NCI-H2081 treated with DMSO at 0.1 percent for 48 hours (cell line): ENCODE results near the gene AFAP1L2.
"Not testable (repeated sequence)": the region's sequence is repeated elsewhere in the genome, so short reads cannot be mapped to it uniquely, and the experiment has no call there.

Experiments used
- DNase-seq: peaks from one replicate; lab custom pipeline; 2025; lab: John Stamatoyannopoulos, UW

The AFAP1L2 gene

DNA sequence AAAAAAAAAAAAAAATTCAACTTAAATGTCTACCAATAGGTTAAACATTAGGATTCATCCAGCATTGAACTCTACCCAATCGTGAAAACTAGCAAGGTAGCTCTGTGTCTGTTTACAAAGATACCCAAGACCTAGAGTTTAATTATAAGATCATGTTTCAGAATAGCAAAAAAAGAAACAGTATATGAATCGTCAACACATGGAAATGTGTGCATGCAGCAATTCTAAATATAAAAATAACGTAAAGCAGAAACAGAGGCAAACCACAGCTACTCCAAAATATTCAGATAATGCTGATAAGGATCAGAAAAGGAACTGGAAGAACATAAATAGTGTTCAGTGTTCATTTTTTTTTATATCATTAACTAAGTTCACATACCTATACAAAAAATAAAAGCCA, 68.7 kb downstream of the AFAP1L2 start:
- no peak for DNase-seq

GRCh38 chr10:114334301-114334700, 70.0 kb downstream of the AFAP1L2 start:
- DNase-seq, result no peak

- not testable (repeated sequence) for DNase-seq
Measured at GRCh38 chr10:114333441-114333840, 70.9 kb downstream of the AFAP1L2 start.

GRCh38 chr10:114332301-114333192, 71.8 kb downstream of the AFAP1L2 start:
- no peak for DNase-seq

GRCh38 chr10:114329634-114330365, 74.5 kb downstream of the AFAP1L2 start:
- no peak for DNase-seq

DNA sequence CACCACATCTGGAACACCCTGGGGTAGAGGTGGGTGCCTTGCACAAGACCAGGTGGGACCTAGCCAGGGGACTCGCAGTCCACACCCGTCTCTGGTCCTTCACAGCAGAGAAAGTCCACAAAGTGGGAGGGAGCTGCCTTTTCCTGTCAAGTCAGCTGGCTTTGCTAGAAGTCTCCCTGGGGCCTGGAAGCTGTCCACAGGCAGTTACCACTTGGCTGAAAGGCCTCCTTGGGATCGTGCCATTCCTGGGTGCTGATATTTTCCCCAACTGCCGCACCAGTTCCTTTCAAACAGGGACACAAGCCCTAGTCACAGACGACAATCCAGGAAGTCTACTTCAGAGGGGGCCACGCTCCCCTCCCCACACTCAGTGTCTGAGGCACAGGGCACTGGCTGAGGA, 75.4 kb downstream of the AFAP1L2 start:
- no peak for DNase-seq

DNA sequence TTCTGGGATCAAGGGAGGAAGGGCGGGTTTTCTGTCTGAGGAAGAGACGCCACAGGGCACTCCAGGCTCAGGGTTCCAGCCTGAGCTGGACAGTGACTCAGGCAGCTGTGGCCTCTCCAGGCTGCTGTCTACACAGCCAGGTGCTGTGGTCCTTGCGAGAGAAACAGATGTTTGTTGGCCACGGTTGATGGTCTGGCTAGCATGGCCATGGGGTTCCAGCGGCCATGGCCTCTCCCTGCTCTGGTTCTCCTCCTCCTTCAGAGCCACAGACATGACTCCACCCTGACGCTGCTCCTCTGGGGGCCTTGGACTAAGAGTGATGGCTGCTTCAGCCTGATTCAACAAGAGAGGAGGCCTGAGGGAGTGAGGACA, 75.9 kb downstream of the AFAP1L2 start:
- no peak for DNase-seq

- no peak for DNase-seq
Measured at GRCh38 chr10:114327537-114328440, 76.5 kb downstream of the AFAP1L2 start.

DNA sequence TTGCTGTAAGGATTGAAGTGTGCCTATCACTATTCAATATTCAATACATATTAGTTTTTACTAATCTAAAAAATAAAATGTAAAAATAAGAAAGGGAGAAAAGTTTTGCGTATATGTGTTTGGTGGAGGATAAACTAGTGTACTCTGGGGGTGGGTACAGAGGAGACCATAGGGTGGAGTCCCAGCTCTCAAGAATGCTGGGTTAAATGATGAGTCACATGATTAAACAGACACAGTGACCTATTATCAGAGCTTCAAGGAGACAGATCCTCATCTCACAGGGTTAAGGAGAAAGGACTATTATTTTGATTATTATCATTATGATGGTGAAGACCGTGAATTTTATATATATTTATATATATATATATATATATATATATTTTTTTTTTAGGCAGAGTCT, 77.5 kb downstream of the AFAP1L2 start:
- DNase-seq, result no peak

DNA sequence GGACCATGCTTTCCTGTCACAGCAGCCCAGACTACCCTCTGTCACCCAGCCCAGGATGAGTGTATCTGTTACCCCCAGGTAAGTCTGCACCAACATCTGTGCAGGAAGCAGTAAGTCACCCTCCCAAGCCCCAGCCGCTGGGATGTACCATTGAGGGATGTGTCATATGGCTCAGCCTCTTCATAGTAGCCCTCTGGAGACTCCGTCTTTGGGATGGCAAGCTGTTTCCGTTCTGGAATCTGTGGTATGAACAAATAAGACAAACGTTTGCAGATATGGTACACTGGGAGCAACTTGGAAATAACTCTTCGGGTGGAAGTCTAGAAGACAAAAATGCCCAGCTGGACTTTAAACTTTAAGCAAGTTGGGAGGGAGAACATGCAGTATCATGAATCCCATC, 81.3 kb downstream of the AFAP1L2 start:
- no peak for DNase-seq

GRCh38 chr10:114322344-114322743, 82.0 kb downstream of the AFAP1L2 start:
- DNase-seq, result no peak

GRCh38 chr10:114320249-114321116, 83.8 kb downstream of the AFAP1L2 start:
- DNase-seq, result no peak

DNA sequence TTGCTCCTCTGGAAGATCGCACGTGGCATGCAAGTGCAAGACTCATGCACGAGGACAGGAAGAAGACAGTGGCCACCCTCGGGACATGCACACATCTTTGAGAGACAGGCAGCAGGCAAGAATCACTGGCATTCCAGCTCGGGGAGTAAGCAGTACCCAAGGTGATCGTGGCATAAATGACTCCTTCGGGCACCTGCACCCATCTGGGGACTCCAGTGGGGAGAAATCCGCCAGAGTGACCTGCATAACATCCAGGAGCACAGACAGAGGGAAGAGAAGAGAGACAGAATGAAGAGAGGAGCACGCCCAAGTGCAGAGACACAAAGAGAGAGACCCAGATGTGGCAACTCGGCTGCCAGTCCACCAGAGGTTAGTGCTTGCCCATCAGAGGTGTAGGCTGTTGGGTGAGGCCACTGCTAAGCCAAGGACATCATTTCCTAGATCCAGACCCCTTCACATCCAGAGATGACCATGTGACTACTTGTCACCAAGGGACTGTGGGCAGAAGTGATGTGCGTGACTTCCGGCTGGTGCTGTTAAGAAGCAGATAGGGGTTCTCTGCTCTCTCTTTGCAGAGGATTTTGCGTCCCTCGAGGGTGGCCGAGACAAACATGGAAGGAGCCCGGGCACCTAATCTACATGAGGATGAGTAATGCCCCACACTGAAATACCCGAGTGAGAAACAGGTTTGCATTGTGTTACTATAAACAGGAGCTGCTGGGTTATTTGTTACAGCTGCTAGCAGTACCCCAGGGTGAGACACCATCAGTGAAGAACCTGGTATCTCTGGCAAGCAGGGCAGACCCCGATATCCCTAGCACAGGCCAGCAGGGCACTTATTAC, 84.7 kb downstream of the AFAP1L2 start:
- no peak for DNase-seq

DNA sequence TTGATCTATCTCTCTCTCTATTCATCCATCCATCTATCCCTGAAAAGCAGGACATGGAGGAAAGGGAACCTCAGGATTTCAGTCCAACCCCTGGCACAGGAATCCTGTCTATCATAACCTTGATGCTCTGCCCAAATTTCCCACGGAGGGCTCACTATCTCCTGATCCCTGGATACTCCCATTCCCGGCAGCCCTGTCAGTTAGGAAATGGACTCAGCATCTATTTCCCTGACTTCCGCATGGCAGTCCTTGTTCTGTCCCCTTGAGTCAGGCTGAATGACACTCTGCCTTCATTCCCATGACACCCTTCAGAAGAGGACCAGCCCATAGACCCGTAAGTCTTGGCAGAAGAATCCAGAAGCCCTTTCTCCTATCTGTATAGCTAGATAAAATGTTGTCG, 87.6 kb downstream of the AFAP1L2 start:
- no peak for DNase-seq

DNA sequence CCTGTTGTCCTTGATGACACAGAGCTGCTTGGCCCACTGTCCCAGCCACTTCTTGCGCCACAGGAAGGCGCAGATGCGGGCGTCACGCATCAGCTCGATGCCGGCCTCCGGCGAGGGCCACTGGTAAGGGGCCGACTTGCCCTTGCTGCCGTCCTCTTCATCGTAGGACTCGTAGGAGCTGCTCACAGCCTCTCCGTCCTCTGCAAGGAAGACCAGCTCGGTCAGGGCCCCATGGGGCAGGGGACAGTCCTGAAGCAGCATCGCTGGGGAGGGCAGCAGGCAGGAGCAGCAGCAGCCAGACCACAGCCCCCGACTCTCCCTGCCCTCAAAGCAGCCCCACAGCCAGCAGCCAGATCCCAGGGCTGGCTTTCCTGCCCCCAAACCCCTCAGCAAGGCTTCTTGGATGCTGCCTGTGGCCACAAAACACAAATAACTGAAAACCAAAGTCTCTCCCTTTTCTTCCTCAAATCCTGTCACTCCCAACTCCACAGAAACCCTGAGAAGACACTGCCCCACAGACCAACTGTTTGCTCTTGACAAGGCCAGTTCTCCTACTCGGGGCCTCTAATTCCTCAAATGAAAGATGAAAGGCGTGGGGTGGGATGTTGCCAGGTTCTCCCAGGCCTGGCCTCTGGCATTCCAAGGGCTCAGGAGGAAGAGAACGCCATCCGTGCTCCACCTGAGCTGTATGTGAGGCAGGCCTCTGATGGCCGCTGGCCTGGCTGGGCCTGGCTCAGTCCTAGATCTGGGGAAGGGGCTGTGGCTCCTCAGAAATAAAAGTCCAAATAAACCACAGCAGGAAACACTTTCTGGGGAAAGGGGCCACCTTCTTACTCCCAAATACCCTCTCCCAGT, 88.5 kb downstream of the AFAP1L2 start:
- DNase-seq, result no peak

- DNase-seq, result no peak
Measured at GRCh38 chr10:114313866-114314265, 90.4 kb downstream of the AFAP1L2 start.

- no peak for DNase-seq
Measured at GRCh38 chr10:114313139-114313538, 91.2 kb downstream of the AFAP1L2 start.

DNA sequence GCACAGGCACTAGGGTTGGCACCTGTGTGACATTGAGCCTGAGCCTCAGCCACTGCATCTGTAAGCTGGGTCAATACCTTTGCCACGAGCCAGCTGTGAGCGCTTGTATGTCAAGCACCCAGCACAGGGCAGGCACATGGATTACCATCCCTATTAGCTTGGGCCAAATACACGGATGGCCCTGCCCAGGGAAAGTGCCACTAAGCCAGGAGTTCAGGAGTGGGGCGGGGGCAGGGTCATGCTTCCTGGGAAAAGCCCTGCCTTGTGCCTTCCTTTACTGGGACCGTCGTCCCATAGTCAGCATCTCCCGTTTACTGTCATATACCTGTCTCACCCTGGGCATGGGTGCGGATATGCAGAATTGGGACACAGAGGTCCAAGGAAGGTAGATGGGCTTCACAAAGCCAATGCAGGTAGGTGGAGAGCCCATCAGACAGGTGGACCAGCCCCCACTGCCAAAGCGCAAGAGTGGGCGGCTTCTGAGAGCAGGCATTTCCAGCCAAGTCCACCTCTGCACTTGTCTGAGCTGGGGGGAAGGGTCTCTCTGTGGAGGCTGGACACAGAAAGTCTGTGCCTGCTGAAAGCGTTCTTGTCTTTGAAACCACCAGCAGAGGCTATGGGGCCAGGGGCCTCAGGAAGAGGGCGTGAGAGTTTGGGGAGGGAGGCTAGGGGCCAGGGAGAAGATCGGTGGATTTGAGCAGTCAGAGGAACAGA, 92.6 kb downstream of the AFAP1L2 start:
- DNase-seq, result no peak

DNA sequence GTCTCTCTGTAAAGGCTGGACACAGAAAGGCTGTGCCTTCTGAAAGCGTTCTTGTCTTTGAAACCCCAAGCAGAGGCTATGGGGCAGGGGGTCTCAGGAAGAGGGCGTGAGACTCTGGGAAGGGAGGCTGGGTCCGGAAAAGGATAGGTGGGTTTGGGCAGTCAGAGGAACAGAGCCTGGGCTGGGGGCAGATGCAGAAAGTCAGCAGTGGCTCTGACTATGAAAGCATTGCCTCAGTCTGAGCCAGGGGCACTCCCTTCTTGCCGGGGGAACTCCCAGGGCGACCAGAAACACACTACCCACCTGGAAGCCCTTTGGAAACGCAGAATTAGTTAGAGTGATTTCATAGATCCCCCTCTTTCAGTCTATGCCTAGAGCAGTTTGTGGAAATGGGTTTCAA, 93.3 kb downstream of the AFAP1L2 start:
- no peak for DNase-seq
